Embryonic facial prominence (tissue), 1 donor: Measurements from ENCODE around the gene GPR62.

Experiments
- DNase-seq: peaks from one replicate; pipeline ENCODE4 v3.0.0-alpha.2; 2016; ENCODE audit errors: extremely low spot score

The GPR62 gene

DNA sequence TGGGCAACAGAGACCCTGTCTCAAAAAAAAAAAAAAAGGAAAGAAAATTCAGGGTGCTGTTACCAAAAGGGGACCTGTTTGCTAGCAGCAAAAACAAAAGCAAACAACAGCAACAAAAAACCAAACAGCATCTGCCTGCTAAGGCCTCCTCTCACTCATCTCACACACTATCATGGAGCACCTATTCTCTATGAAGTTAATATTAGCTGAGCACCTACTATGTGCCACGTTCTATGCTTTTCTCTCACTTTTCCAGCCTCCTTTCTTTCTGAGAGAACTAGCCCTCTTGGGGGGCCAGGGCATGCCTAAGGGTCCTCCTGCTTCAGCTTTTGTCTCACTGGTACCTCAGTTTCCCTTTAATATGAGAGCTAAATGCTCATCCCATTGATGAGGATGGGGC, 468 bp upstream of the GPR62 start:
- DNase-seq: no peak

DNA sequence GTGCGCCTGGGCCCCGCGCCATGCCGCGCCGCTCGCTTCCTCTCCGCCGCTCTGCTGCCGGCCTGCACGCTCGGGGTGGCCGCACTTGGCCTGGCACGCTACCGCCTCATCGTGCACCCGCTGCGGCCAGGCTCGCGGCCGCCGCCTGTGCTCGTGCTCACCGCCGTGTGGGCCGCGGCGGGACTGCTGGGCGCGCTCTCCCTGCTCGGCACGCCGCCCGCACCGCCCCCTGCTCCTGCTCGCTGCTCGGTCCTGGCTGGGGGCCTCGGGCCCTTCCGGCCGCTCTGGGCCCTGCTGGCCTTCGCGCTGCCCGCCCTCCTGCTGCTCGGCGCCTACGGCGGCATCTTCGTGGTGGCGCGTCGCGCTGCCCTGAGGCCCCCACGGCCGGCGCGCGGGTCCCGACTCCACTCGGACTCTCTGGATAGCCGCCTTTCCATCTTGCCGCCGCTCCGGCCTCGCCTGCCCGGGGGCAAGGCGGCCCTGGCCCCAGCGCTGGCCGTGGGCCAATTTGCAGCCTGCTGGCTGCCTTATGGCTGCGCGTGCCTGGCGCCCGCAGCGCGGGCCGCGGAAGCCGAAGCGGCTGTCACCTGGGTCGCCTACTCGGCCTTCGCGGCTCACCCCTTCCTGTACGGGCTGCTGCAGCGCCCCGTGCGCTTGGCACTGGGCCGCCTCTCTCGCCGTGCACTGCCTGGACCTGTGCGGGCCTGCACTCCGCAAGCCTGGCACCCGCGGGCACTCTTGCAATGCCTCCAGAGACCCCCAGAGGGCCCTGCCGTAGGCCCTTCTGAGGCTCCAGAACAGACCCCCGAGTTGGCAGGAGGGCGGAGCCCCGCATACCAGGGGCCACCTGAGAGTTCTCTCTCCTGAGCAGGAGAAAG, 951 bp downstream of the GPR62 start:
- DNase-seq: no peak

DNA sequence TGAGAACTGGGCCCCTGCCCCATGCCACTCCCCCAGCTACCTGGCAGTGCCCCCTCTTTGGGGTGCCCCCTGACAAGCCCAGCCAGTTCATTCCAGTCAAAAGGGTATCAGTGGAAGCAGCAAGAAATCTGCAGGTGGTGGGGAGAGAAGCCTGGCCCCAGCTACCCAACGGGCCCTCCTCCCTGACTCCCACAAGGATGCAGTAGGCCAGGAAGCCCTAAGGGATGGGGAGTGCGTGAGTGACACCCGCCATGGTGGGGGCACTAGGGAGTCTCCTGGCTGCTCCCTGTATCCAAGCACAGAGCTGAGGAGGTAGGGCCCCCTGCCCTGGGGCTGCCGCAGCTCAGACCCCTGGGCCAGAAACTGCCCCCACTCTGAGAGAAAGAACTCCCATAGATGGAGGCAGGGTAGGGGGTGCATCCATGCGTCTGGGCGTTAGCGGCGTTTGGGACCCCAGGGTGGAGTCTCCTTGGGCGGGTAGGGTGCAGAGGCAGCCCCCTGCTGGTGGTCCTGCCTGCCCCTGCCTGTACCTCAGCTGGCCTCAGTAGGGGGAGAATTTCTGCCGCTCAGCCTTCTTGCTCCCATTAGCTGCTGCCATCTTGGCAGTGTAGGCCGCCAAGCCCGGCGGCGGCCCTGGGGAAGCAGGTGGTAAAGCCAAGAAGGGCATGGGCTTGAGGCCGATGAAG, 2.5 kb downstream of the GPR62 start:
- DNase-seq: no peak

DNA sequence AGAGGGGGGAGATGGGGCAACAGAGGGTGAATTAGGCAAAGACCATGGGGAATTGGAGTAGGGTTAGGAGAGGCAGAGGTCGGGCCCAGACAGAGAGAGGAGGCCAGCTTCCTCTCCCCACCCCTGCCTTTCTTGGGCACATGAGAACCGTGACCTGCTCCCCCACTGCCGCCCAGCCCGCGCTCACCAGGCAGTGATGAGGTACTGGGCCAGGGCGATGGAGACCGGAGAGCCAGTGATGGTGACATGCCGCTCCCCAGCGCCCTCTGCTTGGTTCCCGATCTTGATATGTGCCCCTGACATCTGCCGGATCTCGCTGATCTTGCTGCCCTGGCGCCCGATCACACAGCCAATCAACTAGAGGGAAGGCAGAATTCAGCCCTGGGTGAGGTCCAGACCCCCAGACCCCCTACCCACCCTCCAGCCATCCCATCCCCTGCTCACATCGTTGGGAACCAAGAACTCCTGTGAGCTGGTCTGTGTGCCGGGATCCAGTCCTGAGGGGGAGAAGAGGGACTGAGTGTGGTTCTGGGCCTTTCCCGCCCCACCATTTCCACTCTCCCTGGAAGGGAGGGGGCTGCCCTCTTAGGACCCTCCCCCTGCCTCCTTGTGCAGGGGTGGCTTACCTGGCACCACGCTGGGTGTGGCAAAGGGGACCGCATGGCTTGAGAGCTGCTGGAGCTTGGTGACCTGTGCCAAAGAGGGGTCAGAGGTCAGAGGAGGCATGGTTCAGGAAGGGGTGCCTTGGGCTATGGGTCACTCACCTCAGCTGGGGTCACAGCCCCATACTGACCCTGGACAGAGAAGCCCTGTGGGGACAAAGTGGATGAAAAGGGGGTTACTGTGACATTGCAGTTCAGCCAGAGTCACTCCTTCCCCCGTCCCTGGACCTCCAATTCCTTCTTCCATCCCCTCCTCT, 3.7 kb downstream of the GPR62 start:
- no peak for DNase-seq

DNA sequence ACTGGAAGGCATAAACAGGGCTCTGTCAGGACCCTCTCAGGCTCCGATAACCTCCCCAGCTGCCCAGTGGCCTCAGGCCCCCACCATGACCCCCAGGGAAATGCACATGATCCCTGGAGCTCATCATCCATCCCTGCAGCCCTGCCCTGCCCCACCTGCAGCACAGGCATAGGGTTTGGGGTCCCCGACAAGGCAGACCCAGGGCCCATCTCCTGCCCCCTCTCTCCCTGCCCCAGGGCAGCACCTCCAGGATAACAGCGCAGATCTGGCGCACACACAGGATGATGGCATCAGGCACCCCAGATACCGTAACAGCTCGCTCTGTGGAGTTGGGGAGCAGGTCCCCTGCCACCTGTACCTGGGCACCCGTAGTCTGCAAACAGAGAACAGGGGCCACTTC, 4.5 kb downstream of the GPR62 start:
- DNase-seq: no peak

DNA sequence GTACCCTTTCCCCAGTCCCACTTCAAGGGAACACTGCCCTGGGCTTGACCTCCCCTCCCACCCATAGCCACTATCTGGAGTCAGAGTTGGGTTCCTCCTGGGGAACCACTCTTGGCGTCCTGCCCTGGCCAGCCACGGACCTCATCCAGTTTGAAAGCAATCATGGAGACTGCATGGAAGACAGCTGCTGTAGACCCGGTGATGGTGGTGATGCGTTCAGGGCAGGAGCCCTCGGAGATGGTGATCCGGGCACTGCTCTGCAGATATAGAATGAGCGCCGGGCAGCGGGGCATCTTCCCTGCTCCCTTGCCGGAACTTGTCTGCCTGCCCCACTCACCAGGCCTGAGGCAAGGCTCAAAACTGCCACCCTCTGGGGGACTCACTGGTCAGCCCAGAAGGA, 5.2 kb downstream of the GPR62 start:
- no peak for DNase-seq

DNA sequence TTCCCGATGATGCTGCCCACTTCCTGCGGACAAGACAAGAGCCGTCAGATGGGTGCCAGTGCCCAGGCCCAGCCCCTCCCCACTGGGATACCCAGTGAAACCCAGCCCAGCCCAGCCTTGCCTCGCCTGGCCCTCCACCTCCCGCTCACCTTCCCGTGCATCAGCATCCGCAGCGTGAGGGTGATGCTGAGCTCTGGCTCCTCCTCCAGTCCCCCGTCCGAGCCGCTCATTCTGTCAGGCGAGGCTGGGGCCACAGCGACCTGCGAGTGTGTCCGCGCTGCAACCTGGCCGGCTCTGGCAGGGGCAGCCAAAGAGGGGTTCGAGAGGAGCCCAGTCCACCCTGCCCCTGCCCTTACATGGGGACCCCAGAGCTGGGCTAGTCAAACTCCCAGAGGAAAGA, 5.8 kb downstream of the GPR62 start:
- no peak for DNase-seq

DNA sequence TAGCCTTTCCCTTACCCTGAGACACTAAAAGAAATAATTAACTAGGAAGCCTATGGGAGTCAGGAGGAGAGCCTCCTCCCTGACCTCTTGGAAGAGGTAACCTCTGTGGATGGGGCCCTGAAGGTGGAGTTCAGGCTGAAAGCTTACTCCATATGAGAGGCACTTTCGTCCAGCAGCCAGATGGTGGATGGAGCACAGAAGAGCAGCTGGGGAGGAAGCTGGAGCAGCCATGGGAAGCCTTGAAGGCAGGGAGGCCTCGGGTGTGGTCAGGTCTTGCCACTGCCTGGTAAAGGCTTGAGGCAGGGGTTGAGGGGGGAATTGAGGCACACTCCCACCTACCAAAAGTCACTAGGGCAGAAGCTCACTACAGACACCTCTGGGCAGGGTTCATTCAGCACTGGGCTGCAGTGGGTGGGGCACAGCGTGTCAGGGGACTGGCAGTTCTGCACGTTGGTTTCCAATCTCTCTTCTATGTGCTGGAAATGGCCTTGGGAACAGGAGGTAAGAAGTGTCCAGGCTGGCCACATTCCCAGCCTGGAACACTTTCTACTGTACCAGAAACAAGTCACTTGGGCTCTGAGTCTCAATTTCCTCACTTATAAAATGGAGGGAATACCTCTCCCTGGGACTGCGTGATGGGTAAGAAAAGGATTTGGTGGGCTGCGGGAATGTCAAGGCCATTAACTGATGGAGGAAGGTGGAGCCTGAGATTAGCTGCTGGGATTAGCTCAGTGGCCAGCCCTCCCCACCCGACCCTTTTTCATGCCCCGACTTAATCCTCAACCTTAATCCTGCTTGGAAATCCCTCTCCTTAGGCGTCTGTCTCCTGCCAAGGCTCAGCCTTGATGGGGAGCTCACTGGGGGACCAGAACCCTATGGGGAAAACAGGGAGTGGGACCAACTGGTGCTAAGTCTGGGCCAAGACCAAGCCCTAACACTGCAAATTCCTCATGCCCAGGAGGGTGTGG, 6.7 kb downstream of the GPR62 start:
- no peak for DNase-seq

DNA sequence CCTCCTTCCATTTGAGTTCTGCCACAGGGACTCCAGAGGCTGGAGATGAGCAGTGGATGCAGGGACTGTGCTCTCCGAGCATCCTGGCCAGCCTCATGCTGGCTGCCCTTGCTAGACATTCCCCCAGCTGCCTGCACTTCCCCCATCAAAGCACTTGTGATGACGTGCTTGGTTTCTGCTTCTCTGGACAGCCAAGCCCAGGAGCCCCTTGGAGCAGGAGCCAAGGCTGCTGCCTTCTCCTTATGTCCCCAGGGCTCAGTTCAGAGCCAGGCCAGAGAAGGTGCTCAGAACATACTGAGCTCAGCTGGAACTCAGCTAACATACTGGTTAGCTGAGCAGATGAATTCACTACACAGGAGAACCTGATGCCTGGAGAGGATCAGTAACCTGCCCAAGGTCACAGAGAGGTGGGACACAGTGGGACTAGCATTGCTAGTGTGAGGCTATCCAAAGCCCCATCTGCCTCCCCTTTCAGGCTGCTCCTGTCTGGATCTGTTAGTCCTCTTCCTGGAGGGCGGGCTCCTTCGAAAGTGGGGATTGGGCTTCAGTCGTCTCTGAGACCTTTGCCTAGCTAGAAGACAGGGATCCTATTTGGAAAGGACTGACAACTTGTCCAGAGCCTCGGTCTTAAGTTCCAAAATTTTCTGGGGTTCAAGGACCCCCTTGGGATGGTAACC, 7.8 kb downstream of the GPR62 start:
- no peak for DNase-seq

DNA sequence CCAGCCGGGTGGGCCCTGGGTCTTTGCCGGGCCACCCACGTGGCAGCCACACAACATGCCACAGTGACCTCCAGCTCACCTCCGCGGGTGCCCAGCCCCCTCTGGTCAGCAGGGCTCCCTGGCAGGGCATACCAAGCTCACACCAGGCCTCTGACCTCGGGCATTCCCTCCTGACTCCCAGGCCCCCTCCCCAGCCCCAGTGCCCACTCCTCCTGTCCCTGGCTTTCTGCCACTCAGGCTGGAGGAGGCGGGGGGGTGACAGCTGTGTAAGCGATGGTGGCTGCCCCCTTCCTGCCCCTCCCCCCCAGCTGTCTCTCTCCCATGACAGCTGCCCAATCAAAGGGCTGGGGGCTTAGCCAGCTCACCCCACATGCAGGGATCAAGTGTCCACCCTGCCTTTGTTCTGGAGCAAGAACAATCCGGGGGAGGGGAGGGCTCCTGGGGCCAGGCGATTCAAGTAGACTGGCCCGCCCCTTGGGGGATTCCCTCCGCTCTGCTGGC, 8.8 kb downstream of the GPR62 start:
- no peak for DNase-seq

DNA sequence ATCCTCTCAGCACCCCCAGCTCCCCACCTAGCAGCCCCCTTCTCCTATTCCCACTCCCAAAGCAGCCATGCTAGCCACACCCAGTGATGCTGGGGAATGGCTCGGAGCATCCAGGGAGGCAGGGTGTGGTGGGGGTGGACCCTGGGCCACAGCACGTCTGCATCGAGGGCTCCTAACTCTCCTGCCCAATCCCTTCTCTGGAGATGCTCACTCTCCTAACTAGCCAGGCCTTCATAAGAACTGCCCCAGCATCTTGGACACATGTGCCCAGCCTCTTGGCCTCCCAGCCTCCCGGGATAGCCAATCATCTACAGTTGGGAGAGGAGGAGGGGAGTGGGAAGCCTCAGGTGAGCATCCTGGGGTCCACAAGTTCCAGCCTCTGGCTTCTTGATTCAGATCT, 9.3 kb downstream of the GPR62 start:
- DNase-seq: no peak

DNA sequence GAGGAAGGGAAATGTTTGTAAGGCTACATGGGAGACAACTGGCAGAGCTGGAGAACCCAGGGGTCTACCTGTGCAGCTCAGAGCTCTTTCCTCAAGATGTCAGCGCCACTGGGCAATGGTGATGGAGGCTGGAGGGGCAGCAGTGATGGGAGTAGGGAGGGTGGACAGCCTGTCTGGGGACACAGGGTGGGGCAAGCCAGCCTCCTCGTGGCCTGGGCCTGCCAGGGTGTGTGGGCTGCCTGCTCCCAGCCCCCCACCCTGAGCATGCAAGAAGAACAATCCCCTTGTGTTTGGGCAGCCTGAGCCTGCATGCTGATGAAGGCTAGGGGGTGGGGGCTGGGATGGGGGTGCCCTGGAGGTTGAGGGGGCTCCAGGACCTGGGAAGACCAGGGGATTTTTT, 10.8 kb downstream of the GPR62 start:
- DNase-seq: no peak

DNA sequence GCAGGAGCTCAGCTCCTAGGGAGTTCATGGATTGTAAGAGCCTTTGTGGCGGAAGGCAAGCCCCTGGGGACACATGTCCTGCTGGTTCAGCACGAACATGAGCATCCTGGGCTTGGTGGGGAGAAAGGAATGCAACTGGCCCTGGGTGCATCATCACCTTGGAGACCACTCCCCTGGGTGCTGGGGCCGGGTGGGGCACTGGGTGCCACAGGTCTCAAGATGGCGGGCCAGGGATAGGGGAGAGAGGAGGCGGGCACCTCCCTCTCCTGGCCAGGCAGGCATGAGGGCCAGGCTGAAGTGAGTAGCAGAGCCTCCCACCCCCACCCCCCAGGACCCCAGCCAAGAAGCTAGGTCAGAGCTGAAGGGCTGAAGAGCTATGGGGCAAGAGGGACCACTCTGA, 11.3 kb downstream of the GPR62 start:
- no peak for DNase-seq

DNA sequence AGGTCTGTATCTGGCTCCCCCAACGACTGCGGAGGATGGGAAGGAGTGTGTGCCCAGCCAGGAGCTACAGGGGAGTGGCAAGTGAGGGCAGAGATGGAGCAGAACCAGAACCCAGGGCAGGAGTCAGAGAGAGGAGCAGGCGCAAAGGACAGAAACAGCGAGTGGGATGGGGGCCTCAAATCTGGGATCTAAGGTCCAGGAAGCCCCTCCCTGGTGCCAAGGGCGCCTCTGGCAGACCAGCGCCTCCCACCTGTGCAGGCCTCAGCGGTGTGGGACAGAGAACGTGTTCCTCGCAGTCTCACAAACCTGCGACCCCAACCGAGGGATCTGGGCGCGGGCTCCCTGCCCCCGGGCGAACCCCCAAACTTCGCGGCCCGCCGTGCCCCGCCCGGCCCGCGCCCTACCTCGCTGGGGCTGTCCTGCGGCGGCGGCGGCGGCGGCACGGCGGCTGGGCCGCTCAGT, 11.8 kb downstream of the GPR62 start:
- DNase-seq: no peak

DNA sequence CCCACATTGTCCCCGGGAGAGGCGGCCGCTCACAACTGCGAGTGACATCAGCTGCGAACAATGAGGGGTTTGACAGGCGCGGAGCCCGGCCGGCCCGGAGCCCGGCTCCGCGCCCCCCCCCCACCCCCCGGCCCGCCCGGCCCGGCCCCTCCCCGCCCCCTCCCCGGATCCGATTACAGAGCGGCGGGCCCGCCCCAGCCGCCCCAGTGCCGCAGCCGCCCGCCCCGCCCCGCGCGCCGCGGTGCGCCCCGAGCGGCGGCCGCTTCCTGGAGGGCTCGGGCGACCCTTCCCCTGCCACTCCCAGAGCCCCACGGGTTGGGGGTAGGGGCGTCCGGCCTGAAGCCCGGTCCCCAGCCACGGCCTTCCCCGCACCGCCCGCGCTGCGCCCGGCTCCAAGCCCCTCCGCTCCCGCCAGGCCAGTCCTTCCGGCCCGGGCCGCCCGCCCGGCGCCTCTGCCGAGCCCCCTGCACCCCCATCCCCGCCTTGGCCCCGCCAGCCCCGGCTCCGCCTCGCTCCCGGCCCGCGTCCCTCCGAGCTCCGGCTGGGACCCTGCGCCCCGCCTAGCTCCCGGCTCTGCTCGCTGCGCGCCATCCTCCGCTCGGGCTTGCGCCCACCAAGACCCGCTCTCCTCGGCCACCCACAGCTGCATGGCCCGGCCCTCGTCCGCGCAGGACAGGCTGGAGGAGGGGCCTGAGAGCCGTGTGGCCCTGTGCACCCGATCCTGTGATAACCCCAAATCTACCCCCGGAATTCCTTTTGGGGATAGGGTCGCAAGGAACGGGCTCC, 12.4 kb downstream of the GPR62 start, which contains the start of gene PCBP4:
PCBP4 (minus strand) TSS at position 71 of the 786 bp plus-strand sequence. CDS start 6,214 bp downstream, outside the sequence.
- no peak for DNase-seq

DNA sequence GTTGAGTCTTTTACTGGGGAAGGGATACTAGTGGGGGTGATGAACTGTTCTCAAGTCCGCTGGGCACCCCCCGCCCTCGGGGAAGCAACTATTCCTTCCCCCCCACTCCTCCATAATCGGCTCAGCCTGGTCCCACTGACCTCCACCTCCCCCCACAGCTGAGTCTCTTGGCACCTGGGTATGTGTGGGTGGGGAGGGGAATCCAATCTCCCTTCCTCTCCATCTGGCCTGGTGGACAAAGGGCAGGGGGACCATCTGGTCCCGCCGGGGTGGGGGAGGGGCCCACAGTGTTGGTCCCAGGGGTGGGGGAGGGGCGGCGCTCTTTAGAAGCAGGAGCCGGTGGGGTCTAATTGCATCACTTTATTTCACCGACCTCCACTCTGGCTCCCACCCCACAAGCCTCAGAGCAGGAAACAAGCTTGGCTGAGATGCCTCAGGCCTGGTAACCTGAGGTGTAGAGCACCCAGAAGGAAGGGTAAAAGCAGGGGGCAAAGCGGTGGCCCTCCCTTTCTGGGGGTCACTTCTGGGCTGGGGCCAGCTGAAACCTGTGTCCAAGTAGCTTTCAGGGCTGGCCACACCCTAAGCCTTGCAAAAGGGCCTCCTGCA, 13.1 kb downstream of the GPR62 start:
- no peak for DNase-seq

DNA sequence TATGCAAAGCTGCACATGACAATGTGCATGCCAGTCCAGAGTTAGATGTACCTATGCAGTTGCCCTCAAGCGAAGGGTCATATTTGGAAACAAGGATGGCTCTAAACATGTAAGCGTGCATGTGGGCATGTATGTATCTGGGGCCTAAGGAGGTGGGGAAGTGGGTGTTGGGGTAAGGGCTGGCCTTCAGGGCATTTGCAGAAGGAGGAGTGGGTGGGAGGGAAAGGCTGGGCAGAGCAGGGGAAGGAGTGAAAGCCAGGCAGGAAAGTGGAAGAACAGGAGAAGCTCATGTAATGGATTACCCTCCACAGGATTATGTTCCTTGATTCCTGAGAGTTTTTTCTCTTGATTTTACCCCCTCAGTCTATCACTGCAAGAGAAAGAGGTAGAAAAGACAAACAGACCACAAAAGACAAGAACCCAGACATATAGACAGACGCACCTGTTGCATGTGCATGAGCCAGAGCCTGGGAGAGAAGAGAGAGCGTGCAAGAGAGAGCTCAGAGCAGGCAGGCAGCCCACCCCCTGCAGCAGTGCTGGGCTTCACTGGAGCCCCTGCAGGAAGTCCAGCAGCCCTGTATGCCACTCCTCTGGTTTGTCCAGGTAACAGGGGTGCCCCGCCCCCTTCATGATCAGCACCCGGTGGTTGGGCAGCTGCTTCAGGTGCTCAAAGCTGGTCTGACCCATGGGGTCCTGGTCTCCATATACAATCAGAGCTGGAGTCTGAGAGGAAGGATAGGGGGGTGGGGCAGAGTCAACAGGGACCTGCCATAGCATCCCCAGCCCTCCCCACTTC, 13.9 kb downstream of the GPR62 start:
- DNase-seq: no peak

DNA sequence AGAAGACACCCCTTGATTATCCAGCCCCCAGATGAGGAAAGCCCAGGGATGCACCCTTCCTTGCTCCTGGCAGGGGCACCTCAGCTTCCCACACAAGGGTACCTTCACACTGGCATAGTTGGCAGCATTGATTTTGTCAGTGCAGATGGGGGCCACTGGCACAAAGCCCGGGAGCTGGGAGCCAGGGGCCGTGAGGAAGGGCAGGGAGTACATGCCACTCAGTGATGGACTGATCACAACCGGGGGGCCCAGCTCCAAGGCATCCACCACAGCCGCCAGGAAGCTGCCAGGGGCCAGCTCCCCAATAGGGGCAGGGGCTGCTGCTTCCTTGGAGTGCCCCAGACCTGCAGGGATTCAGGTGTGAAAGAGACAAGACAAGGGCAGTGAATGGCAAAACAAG, 14.7 kb downstream of the GPR62 start:
- DNase-seq: no peak
